HG03571 (cell line): ENCODE results near the gene SURF4.
"Not testable (repeated sequence)": the region's sequence is repeated elsewhere in the genome, so short reads cannot be mapped to it uniquely, and the experiment has no call there.

Source experiments
- ATAC-seq: cut with Tn5 transposase; IDR thresholded peaks from one replicate; pipeline ENCODE4 v1.9.1; 2021; ENCODE audit not compliant: unreplicated experiment

The SURF4 gene

GRCh38 chr9:133335924-133336811 lies 39.7 kb downstream of the SURF4 start, which contains the start of gene SURF6:
Gene SURF6 (minus strand): TSS chr9:133336188. CDS start chr9:133336132, 56 bp downstream.
- peak; percentile 69 for ATAC-seq

DNA sequence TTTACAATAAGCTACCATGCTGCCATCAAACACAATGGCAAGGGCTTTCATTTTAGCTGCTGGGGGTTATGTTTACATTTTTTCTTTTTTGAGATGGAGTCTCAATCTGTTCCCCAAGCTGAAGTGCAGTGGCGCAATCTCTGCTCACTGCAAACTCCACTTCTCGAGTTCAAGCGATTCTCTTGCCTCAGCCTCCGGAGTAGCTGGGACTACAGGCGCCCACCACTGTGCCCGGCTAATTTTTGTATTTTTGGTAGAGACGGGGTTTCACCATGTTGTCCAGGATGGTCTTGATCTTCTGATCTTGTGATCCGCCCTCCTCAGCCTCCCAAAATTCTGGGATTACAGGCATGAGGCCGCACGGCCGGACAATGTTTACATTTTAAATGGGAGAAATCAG lies 41.0 kb downstream of the SURF4 start:
- ATAC-seq, result not testable (repeated sequence)

DNA sequence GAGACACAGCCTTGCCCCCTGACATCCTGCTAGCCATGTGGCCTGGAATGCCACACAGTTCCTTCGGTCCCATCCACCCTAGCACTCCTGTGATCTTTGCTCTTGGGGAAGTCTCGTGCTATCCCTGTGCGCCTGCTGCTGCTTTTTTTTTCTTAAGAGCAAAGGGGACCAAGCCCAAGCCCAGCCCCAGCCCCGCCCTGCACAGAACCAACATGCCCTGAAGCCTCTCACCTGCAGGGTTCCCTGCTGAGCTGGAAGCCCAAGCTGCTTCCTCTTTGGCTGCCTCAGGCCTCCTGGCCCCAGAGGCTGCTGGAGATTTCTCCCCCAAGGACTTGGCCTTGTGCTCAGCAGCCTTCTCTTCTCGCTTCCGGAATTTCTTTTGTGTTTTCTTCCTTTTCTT lies 41.7 kb downstream of the SURF4 start:
- ATAC-seq, result no peak

DNA sequence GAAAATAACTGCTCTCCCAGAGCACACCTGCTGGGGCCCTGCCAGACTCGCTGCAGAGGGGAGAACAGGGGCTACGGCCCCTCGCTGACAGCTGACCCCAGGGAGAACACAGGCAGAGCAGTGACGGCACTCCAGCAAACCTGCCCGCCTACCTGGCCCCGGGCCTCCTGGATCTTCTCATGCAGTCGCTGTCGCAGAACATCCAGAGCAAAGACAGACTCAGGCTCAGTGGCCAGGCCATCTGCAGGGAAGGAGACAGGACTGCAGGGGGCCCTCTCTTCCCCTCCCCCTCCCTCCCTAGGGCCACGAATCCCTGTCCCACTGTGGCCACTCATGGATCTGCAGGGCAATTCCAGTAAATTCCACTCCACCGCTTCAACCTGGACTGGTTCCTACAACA lies 42.3 kb downstream of the SURF4 start:
- no peak for ATAC-seq

DNA sequence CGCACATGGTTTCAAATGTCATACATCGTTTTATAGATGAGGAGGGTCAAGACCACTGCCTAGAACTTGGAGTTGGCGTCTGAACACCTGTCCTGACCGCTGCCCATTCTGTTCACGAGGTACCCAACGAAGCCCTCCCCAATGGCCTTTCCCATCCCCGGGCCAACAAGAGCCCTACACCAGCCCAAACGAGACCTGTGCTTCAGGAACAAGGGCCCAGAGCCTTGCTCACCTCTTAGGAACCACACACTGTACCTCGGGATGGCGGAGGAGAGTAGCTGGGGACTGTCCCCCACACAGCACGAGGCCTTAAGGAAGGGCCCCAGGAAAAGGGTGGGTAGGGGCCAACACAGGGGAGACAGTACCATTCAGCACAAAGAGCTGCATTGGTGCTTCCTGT lies 42.8 kb downstream of the SURF4 start:
- ATAC-seq, result no peak

- ATAC-seq, result no peak
Measured at GRCh38 chr9:133332381-133332730, 43.5 kb downstream of the SURF4 start.

DNA sequence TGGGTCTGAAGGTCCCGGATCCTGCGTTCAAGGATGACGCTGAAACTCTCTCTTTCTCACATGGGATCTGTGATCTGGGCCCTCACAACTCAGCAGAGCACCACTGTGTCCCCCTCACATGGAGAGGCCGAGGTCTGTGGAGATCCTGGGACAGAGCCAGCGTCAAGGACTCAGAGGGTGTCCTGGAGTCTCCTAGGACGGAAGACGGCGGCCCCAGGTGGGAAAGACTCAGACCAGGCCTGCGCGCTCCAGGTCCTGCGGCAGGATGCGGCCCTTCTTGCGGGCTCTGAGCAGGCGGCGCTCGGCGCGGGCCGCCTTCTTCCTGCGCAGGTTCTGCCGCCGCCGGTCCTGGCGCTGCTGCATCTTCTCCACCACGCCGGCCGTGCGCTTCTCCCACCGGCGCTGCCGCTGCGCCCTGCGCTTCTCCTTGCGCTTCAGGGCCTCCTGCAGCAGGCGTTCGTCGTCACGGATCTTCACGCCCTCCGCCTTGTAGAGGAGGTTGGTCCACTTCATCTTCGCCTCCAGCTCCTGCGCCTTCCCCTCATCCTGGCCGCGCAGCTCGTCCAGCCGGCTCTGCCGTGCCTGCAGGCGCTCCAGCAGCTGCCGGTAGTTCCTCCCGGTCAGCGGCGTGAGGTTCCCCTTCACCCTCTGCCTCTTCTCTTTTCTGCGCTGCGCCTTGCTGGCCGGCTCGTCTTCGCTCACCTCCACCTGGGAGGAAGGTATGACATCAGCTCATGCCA lies 44.0 kb downstream of the SURF4 start:
- no peak for ATAC-seq

DNA sequence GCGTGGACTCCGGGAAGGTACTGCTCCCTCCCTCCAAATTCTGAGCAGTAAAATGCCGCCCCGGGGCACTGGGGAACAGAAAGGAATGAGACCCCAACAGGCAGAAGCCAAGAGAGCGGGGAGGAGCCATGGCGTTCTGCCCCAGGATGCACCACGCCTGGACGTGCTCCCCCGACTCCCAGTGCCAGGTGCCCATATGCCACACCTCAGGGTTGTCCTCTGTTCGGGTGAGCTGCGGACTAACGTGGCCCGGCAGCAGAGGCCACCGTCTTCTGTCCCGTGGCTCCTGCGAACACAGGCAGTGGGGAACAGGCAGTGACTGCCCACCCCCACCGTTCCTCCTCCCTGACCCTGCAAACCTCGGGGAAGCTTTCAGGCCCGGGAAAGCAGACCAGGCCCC lies 44.6 kb downstream of the SURF4 start:
- no peak for ATAC-seq

DNA sequence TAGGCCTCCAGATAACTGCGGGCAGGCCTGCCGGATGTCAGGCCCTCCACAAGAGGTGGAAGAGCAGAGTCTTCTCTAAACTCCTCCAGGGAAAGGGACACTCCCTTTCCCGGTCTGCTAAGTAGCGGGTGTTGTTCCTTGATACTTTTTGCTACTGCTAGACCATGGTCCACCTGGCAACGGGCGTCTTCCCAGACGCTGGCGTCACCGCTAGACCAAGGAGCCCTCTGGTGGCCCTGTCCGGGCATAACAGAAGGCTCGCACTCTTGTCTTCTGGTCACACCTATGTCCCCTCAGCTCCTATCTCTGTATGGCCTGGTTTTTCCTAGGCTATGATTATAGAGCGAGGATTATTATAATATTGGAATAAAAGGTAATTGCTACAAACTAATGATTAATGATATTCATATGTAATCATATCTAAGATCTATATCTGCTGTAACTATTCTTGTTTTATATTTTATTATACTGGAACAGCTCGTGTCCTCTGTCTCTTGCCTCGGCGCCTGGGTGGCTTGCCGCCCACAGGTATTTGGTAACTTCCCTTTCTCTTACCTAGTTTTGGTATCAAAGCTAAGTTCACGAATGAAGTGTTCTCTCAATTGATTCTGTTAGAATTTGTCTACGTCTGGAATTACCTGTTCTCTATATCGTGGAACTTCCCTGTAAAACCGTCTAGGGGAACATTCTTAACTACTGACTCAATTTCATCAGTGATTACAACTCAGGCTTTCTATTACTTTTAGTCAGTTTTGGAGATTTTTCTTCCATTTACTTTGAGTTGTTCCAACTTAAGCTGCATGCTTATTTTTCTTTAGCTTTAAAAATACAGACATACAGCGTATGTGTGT lies 46.3 kb downstream of the SURF4 start:
- not testable (repeated sequence) for ATAC-seq

DNA sequence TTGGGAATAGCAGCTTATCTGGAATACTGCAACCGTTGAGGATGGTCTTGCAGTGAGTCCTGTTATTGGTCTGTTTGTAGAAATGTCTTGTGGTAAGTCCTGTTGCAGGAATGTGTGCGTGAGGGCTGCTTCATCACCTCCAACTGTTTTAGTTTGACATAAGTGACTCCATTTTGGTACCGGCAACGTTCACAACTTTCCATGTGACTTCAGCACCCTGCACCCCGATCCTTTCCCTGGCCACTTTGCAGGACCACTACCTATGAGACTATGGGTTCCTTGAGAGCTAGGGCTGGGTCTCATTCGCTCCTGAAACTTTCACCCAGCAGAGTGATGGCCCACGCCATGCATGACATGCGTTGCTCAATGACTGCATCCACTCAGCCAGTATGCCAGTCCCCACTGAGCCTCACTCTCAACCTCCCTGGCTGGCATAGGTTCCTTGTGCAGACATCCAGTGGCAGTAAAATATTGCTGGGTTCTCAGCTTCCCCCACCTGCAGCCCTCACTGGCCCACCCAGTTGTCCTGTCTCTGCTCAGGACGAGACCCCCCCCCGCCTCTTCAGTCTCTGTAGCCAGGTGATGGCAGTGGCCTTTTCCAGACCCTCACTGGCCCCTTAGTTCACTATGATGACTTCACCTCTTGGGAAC lies 47.9 kb downstream of the SURF4 start:
- ATAC-seq, result no peak

DNA sequence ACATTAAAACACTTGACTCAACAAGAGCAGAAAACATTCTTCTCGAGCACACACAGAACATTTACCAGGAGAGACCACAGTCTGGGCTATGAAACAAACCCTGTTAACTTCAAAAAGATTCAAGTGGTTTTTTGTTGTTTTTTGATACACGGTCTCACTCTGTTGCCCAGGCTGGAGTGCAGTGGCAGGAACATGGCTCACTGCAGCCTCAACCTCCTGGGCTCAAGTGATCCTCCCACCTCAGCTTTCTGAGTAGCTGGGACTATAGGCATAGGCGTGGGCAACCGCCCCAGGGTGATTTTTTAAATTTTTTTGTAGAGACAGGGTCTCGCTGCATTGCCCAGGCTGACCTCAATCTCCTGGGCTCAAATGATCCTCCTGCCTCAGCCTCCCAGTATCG lies 48.8 kb downstream of the SURF4 start:
- ATAC-seq, result not testable (repeated sequence)

DNA sequence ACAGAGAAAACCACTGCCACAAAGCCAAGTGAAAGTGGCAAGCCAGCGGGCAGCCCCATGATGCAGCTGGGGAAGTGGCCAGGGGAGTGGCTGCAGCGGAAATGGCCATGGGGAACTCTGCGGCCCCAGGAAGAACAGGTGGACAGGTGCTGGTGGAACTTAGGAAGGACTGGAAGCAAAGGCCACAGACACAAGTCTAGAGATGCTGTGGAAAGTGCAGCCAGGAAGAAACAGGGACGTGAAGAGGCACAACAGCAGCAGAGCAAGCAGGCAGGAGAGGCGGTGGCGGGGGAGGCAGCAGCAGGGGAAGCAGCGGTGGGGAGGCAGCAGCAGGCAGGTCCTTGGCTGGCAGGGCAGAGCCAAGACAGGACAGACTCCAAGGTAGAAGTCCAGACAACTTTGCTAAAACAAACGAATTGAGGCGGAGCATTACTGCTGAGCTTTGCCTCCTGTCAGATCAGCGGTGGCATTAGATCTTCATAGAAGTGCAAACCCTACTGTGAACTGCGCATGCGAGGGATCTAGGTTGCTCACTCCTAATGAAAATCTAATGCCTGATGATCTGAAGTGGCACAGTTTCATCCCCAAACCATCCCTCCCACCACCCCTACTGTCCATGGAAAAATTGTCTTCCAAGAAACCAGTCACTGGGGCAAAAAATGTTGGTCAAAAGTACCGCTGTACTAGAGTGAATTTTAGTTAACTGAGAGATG lies 51.7 kb downstream of the SURF4 start:
- no peak for ATAC-seq

- ATAC-seq, result no peak
Measured at GRCh38 chr9:133323211-133323610, 52.6 kb downstream of the SURF4 start.

- no peak for ATAC-seq
Measured at GRCh38 chr9:133322701-133323100, 53.2 kb downstream of the SURF4 start.

- no peak for ATAC-seq
Measured at GRCh38 chr9:133321411-133321935, 54.4 kb downstream of the SURF4 start.

DNA sequence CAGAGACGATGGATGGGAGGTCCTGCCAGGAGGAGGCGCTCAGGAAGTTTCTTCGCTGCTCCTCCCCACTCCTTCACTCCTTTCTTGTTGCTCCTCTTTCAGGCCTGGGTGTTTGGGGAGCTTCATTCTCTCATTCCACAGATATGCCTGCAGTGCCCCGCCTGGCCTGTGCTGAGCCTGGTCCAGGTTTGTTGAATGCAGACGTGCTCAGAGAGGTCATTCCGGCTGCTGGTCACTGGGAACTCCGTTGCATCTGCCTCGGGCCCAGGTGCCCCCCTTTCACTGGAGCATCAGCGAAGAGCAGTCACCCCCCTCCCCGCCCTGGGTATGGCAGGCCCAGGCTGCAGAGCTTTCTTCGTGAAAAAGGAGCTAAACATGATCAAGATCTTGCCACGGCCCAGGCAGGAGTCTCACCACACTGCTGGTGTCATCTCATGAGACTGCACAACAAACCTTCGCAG lies 55.4 kb downstream of the SURF4 start:
- no peak for ATAC-seq

DNA sequence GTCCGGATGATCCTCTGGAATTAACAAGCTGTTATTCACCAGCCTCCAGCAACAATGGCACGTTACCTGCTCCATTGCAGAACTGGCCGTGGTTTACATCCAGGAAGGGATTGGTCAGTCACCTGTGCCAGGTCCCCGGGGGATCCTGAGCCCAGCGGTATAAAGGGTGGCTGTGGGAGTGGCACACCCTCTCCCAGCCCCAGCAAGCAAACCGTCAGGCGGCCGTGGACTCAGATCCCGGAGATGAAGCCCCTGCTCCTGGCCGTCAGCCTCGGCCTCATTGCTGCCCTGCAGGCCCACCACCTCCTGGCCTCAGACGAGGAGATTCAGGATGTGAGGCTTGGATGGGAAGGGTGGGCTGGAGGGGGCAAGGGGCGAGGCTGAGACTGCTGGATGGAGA lies 58.3 kb downstream of the SURF4 start:
- not testable (repeated sequence) for ATAC-seq

GRCh38 chr9:133315997-133316396 lies 59.9 kb downstream of the SURF4 start:
- no peak for ATAC-seq
